Right renal pelvis (tissue), 4 donors: ENCODE measurements around the gene SH2B2. TPM values are rescaled to one million over a fixed set of nuclear protein-coding genes. Genes with fewer than 3 reads are reported as not detected.
A peak's percentile ranks its signal among the peaks of the same experiment; 100 is the strongest.

Experiments used
- DNase-seq, 4 donors: peaks; one replicate each; pipeline ENCODE4 v3.0.0-alpha.2; 2013; ENCODE audit warnings: low read depth in 4 of 4, low spot score in 3 of 4, missing footprints in 1 of 4
- polyA plus RNA-seq, 4 donors: library from polyadenylated mRNA; unstranded; fragments of 120-200 nt; gene quantifications; one replicate each; pipeline ENCODE4 v1.2.1, GENCODE V29; 2013; ENCODE audit not compliant: insufficient read length in 4 of 4

SH2B2 gene
- polyA plus RNA-seq: 1 to 10 TPM; 2.6 to 5.8 (median 4.1) TPM

- peak in 1 of 4 donors; percentile 52 for DNase-seq
These were observed at the start of gene SH2B2 for GRCh38 chr7:102286237-102287110. TSS of gene SH2B2 (plus strand) at chr7:102286868. CDS start at chr7:102300551, 13,683 bp downstream.

- DNase-seq: no peak
These were observed 47.4 kb upstream of the SH2B2 start for GRCh38 chr7:102239206-102239820.

- no peak for DNase-seq
These were observed 45.2 kb upstream of the SH2B2 start for GRCh38 chr7:102241431-102241830.

GRCh38 chr7:102244601-102245000 lies 42.1 kb upstream of the SH2B2 start:
- no peak for DNase-seq

GRCh38 chr7:102248081-102248455 lies 38.6 kb upstream of the SH2B2 start:
- DNase-seq: no peak

- no peak for DNase-seq
These were observed 37.9 kb upstream of the SH2B2 start for GRCh38 chr7:102248456-102249395.

- no peak for DNase-seq
These were observed 34.9 kb upstream of the SH2B2 start for GRCh38 chr7:102251531-102252365.

- DNase-seq: no peak
These were observed 34.2 kb upstream of the SH2B2 start for GRCh38 chr7:102252366-102252982.

- no peak for DNase-seq
These were observed 33.3 kb upstream of the SH2B2 start for GRCh38 chr7:102253066-102253972.

- no peak for DNase-seq
These were observed 32.7 kb upstream of the SH2B2 start for GRCh38 chr7:102253973-102254370.

- DNase-seq: no peak
These were observed 32.1 kb upstream of the SH2B2 start for GRCh38 chr7:102254521-102254920.

GRCh38 chr7:102255501-102255900 lies 31.2 kb upstream of the SH2B2 start:
- DNase-seq: no peak

- DNase-seq: no peak
These were observed 30.8 kb upstream of the SH2B2 start for GRCh38 chr7:102255916-102256315.

GRCh38 chr7:102258073-102258748 lies 28.5 kb upstream of the SH2B2 start:
- no peak for DNase-seq

- DNase-seq: no peak
These were observed 27.9 kb upstream of the SH2B2 start for GRCh38 chr7:102258749-102259107.

GRCh38 chr7:102260856-102261255 lies 25.8 kb upstream of the SH2B2 start:
- no peak for DNase-seq

GRCh38 chr7:102261451-102261850 lies 25.2 kb upstream of the SH2B2 start:
- no peak for DNase-seq

GRCh38 chr7:102262546-102262945 lies 24.1 kb upstream of the SH2B2 start:
- DNase-seq: no peak
